GM23248 (cell line): ENCODE measurements around the gene MRGPRX2. TPM values are rescaled to one million over a fixed set of nuclear protein-coding genes. Genes with fewer than 3 reads are reported as not detected.
A peak's percentile ranks its signal among the peaks of the same experiment; 100 is the strongest.

Experiments
- DNase-seq: peaks from one replicate; pipeline ENCODE4 v3.0.0-alpha.2; 2015
- H2AFZ ChIP-seq: fragments of 200-600 bp; sonication (generic); 2 replicates; pipeline ENCODE4 v1.6.1; 2016; ENCODE audit warnings: antibody characterized with exemption
- H3F3A ChIP-seq: fragments of 200-600 bp; sonication (generic); 2 replicates; pipeline ENCODE4 v1.6.1; 2016; ENCODE audit warnings: mild to moderate bottlenecking, antibody characterized with exemption, mixed run types; ENCODE audit not compliant: insufficient read depth
- H3K27ac ChIP-seq: fragments of 200-600 bp; sonication (generic); 2 replicates; pipeline ENCODE4 v1.5.1; 2016; ENCODE audit warnings: mild to moderate bottlenecking
- H3K27me3 ChIP-seq: fragments of 200-600 bp; sonication (generic); replicated peaks from 2 replicates; pipeline ENCODE4 v1.6.1; 2016; ENCODE audit warnings: mild to moderate bottlenecking; ENCODE audit not compliant: insufficient read depth
- H3K36me3 ChIP-seq: fragments of 200-600 bp; sonication (generic); 2 replicates; pipeline ENCODE4 v1.6.1; 2016; ENCODE audit warnings: low read depth, mild to moderate bottlenecking
- H3K4me1 ChIP-seq: fragments of 200-600 bp; sonication (generic); 2 replicates; pipeline ENCODE4 v1.6.1; 2016; ENCODE audit warnings: mild to moderate bottlenecking; ENCODE audit not compliant: insufficient read depth
- H3K4me2 ChIP-seq: fragments of 200-600 bp; sonication (generic); one replicate; pipeline ENCODE4 v1.6.1; 2016; ENCODE audit warnings: mild to moderate bottlenecking; ENCODE audit not compliant: unreplicated experiment
- H3K4me3 ChIP-seq: fragments of 200-600 bp; sonication (generic); 2 replicates; pipeline ENCODE4 v1.5.1; 2016; ENCODE audit warnings: mild to moderate bottlenecking
- H3K79me2 ChIP-seq: fragments of 200-600 bp; sonication (generic); 2 replicates; pipeline ENCODE4 v1.6.1; 2016; ENCODE audit warnings: mild to moderate bottlenecking; ENCODE audit not compliant: insufficient read depth
- H3K9ac ChIP-seq: fragments of 200-600 bp; sonication (generic); 2 replicates; pipeline ENCODE4 v1.6.1; 2016; ENCODE audit warnings: mild to moderate bottlenecking
- H3K9me2 ChIP-seq: fragments of 200-600 bp; sonication (generic); 2 replicates; pipeline ENCODE4 v1.6.1; 2016; ENCODE audit warnings: mixed run types, mild to moderate bottlenecking, moderate library complexity; ENCODE audit not compliant: insufficient read depth
- H3K9me3 ChIP-seq: fragments of 200-600 bp; sonication (generic); one replicate; pipeline ENCODE4 v1.6.1; 2017; ENCODE audit warnings: low read depth
- H4K20me1 ChIP-seq: fragments of 200-600 bp; sonication (generic); 2 replicates; pipeline ENCODE4 v1.6.0; 2016; ENCODE audit not compliant: insufficient read depth
- EZH2 ChIP-seq: fragments of 200-600 bp; sonication (generic); IDR thresholded peaks from 2 replicates; pipeline ENCODE4 v1.6.1; 2018; ENCODE audit warnings: antibody characterized with exemption, mild to moderate bottlenecking; ENCODE audit not compliant: insufficient read depth, poor library complexity, severe bottlenecking
- EZH2phosphoT487 ChIP-seq: fragments of 200-600 bp; sonication (generic); IDR thresholded peaks from 2 replicates; pipeline ENCODE4 v1.6.1; 2018; ENCODE audit warnings: antibody characterized with exemption, moderate library complexity, mild to moderate bottlenecking, low read depth; ENCODE audit not compliant: insufficient read depth
- WGBS, 2 experiments: methylation state at CpG; one replicate each; pipeline ENCODE4 v1.1.6; 2015 to 2017; ENCODE audit warnings: low lambda C conversion rate in 2 of 2, low coverage in 1 of 2; ENCODE audit errors: missing lambda C conversion rate in 2 of 2; 5-methylcytosine and 5-hydroxymethylcytosine counted together
- in situ Hi-C: fragments of 300-500 bp; cut with MboI; formaldehyde crosslinking; loops from 2 replicates; pipeline ENCODE4 v1.15.0; 2020
- polyA plus RNA-seq: library from polyadenylated mRNA; unstranded; fragments of >200 nt; fragmentation: Nextera tagmentation; extraction: Ambion mirVana; gene quantifications from 2 replicates; pipeline ENCODE4 v1.2.1, GENCODE V29; 2016
- total RNA-seq: library from RNA; depleted of rRNA; stranded (reverse); fragments of >200 nt; shearing (Covaris generic); gene quantifications from 2 replicates; pipeline ENCODE4 v1.2.3, GENCODE V29; 2014

Gene MRGPRX2
- total and polyA plus RNA-seq, 2 experiments from 2014 or later, result not detected

DNA sequence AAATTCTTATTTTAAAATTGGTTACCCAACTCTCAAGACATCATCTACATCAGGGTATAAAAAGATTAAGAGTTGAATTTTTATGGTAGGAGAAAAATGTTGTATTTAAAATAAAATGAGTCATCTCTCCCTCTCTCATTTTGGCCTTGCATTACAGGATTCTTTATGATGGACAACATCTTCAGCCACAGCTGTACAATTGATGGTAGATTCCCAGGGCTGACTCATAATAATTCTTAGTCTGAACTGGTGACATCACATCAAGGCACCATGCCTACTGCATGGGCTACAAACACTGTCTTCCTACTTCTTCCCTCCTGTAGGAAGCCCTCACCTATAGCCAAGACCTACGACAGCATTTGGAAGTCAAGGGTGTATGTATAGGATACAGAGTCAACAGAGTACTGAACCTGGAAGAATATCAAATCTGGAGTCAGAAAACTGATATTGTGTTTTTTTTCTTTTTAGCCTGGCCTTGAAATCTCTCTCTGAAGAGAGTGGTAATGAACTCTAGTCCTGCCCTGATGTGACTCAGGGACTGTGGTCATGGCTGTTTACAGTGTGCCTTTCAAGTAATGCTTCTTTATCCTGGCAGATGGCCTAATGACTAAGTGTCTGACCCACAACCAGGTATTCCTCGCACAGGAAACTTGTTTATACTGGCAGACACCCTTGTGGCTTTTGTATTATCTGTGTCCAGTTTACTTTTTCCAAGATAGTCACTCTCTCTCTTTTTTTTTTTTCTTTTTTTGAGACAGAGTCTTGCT is 32.5 kb downstream of the MRGPRX2 start:
- Histone ChIP-seq H3K4me3 (no peak overlapping the region), H3K9me3 (no peaks in the 10 kb centered on the region), H3K9me2 (no peaks in the 10 kb centered on the region), H4K20me1 (no peaks in the 10 kb centered on the region), H3K4me2 (no peak overlapping the region), H3K4me1 (peaks cover 13% of the 10 kb centered on the region), H3F3A (peaks cover 16% of the 10 kb centered on the region), H2AFZ (no peak overlapping the region), H3K36me3 (no peaks in the 10 kb centered on the region), H3K9ac (no peak overlapping the region), H3K27ac (no peak overlapping the region), H3K27me3 (peaks cover 15% of the 10 kb centered on the region), H3K79me2 (no peaks in the 10 kb centered on the region)
- TF ChIP-seq EZH2 (no peak), EZH2phosphoT487 (no peak)
- 16 to 25% methylated on average over 2 of the region's 2 CpGs for WGBS, 2 experiments
- in situ Hi-C loops, result no loop called here
- DNase-seq, result peak; percentile 72

DNA sequence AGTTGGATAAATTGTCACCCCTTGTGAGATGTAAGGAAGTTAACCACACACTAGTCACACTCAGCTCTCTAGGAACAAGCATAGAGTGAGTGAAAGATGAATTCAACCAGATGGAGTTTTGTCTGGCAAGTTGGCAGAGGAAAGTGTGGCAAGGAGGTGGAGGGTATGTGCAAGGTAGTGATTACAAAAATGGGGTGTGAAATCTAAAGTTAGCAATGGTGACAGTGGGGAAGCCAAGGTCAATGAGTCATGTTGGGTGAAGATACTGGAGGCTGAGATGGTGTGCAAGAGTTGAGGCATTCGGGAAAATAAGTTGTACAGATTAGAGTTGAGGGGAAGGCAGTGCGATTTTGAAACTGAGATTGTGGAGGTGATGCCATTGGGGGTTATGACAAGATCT is 33.7 kb downstream of the MRGPRX2 start:
- no peak overlapping the region for H3K4me2 ChIP-seq
- H3F3A ChIP-seq, result peaks cover 16% of the 10 kb centered on the region
- no peak for DNase-seq

DNA sequence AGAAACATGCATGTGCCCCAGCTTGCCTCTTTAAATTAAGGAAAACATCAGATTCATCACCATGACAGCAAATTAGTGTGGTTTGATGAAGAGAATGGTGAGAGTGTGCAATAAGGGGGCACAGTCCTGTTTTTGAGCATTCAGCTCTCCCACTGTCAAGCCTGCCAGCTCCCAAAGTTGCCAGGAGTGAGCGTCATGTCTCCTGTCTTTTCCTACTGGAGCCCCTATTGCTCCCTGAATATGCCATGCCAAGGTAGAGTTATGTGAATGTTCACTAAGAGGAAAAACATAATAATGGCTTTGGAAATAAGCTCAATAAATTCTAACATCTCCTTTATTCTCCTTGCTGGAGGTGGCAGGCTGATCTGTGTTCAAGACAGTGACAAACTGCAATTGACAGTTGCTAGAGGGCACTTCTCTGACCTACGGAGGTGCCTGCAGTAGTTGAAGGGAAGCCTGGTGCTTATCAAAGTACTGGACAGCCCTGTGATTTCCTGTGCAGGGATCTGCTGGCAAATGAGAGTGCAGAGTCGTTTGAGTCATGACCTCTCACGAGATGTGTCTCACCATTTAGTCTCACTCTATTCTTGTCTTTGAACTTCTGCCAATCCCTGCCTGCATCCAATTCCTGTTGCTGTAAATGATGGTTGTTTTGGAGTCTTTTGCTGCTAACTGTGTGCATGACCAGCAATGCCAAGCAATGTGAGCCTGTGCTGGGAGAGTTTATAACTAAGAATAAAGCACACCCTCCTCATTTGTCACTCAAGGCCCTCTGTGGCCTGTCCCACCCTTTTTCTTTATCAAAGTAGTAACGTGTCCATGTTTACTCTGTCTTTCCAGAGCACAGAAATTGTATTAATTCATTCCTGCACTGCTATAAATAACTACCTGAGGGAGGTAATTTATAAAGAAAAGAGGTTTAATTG is 34.8 kb downstream of the MRGPRX2 start:
- H3K4me3 ChIP-seq, result no peak overlapping the region
- H3K9ac ChIP-seq, result no peak overlapping the region
- peaks cover 22% of the 10 kb centered on the region for H3K27me3 ChIP-seq
- peaks cover 13% of the 10 kb centered on the region for H3K4me1 ChIP-seq
- 4 to 5% methylated on average over 5 of the region's 5 CpGs for WGBS, 2 experiments
- H3K27ac ChIP-seq, result no peak overlapping the region
- no peak for TF ChIP-seq EZH2phosphoT487
- no peak for TF ChIP-seq EZH2
- H3F3A ChIP-seq, result peaks cover 16% of the 10 kb centered on the region
- peak; percentile 41 for DNase-seq
- H3K4me2 ChIP-seq, result no peak overlapping the region
- no peaks in the 10 kb centered on the region for H4K20me1 ChIP-seq
- H3K9me3 ChIP-seq, result no peaks in the 10 kb centered on the region
- no peaks in the 10 kb centered on the region for H3K79me2 ChIP-seq
- H2AFZ ChIP-seq, result no peak overlapping the region
- in situ Hi-C loops, result no loop called here
- H3K36me3 ChIP-seq, result no peaks in the 10 kb centered on the region
- H3K9me2 ChIP-seq, result no peaks in the 10 kb centered on the region

More for the DNA sequence above, 33.7 kb downstream of the MRGPRX2 start:
- H3K36me3 ChIP-seq, result no peaks in the 10 kb centered on the region
- 78 to 84% methylated on average over 2 of the region's 2 CpGs for WGBS, 2 experiments
- no peaks in the 10 kb centered on the region for H4K20me1 ChIP-seq
- H3K4me3 ChIP-seq, result no peak overlapping the region
- H3K27me3 ChIP-seq, result peaks cover 22% of the 10 kb centered on the region
- no peaks in the 10 kb centered on the region for H3K9me2 ChIP-seq
- H3K27ac ChIP-seq, result no peak overlapping the region
- no peaks in the 10 kb centered on the region for H3K79me2 ChIP-seq
- H3K9ac ChIP-seq, result no peak overlapping the region
- TF ChIP-seq EZH2 (no peak), EZH2phosphoT487 (no peak)
- no peaks in the 10 kb centered on the region for H3K9me3 ChIP-seq
- peaks cover 13% of the 10 kb centered on the region for H3K4me1 ChIP-seq
- in situ Hi-C loops, result no loop called here
- H2AFZ ChIP-seq, result no peak overlapping the region

DNA sequence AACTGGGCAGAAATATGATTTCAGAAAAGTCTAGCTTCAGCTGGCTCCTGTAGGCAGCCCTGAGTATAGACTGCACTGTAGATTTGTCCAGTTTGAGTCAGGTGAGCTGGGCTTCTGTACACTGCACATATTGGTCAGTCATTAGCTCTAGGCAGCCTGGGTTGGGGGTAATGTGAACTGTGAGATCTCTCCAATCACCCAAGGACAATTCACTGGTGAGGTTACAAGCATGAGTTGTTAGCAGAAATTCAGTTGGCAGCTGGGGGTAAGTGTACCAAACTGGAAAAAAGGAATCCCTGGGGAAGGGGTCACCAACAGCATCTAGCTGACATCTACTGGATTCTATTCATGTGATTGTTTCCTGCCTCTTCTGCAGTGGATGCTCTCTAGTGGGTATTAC is 39.7 kb downstream of the MRGPRX2 start:
- H3K4me2 ChIP-seq, result no peak overlapping the region
- H3K79me2 ChIP-seq, result no peaks in the 10 kb centered on the region
- H4K20me1 ChIP-seq, result no peaks in the 10 kb centered on the region
- H2AFZ ChIP-seq, result no peak overlapping the region
- no peaks in the 10 kb centered on the region for H3F3A ChIP-seq
- H3K9ac ChIP-seq, result no peak overlapping the region
- H3K27ac ChIP-seq, result no peak overlapping the region
- H3K9me3 ChIP-seq, result no peaks in the 10 kb centered on the region
- H3K4me3 ChIP-seq, result no peak overlapping the region
- H3K4me1 ChIP-seq, result no peaks in the 10 kb centered on the region
- in situ Hi-C loops, result no loop called here
- DNase-seq, result no peak
- no peaks in the 10 kb centered on the region for H3K9me2 ChIP-seq
- H3K36me3 ChIP-seq, result no peaks in the 10 kb centered on the region
- peaks cover 26% of the 10 kb centered on the region for H3K27me3 ChIP-seq
- no peak for TF ChIP-seq EZH2phosphoT487
- TF ChIP-seq EZH2, result no peak
